Raji (cell line): ENCODE data around the gene SYPL1.

Experiments
- POLR2A ChIP-seq: IDR thresholded peaks from 2 replicates; pipeline ENCODE4 v1.6.1; 2011; ENCODE audit warnings: low read depth, low read length, control low read depth; ENCODE audit not compliant: insufficient read depth

The SYPL1 gene

GRCh38 chr7:106112118-106112971, at the start of gene SYPL1:
Gene SYPL1 (minus strand): TSS chr7:106112312. CDS start chr7:106112208, 104 bp downstream.
- peak; percentile 83 for TF ChIP-seq POLR2A

GRCh38 chr7:106155027-106155426, 42.9 kb upstream of the SYPL1 start:
- TF ChIP-seq POLR2A, result no peak

- no peak for TF ChIP-seq POLR2A
Measured at GRCh38 chr7:106153891-106154449, 41.9 kb upstream of the SYPL1 start.

- TF ChIP-seq POLR2A, result no peak
Measured at GRCh38 chr7:106152313-106152665, 40.2 kb upstream of the SYPL1 start.

DNA sequence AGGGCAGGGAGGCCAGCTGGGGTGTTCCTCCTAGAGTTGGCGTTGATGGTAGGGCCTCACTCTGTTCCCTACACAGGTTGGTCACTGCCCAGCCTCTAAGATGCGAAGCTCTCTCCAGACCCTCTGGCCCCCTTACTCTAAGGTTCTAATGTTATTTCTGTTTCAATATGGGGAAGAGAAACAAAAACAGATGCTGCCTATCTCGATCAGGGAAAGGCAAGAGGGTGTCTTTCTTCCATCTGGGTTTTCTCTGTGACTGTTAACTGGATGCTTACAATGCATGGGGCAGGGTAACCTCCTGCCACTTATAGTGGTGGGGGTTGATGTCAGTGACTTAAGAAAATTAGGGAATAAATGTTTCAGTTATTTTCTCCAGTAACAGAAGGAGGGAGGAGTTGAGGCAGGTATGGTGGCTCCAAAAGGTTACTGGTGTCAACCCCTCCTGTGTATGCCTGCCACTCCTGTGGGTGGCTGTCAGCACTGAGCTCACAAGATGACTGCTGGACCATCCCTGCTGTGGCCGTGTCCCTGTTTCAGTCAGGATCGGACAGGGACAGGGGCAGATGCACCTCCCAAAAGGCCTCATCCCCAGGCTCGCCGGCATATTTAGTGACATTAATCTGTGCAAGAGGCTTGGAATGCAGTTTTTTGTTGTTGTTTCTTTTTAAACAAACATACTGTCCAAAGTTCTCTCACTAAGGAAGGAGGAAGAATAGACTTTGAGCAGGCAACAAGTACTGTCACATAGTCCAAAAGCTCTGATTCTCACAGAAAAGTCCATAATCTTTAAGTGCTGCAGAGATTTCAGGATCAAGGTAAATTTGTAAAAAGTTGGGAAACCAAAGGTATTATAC, 39.6 kb upstream of the SYPL1 start:
- no peak for TF ChIP-seq POLR2A

DNA sequence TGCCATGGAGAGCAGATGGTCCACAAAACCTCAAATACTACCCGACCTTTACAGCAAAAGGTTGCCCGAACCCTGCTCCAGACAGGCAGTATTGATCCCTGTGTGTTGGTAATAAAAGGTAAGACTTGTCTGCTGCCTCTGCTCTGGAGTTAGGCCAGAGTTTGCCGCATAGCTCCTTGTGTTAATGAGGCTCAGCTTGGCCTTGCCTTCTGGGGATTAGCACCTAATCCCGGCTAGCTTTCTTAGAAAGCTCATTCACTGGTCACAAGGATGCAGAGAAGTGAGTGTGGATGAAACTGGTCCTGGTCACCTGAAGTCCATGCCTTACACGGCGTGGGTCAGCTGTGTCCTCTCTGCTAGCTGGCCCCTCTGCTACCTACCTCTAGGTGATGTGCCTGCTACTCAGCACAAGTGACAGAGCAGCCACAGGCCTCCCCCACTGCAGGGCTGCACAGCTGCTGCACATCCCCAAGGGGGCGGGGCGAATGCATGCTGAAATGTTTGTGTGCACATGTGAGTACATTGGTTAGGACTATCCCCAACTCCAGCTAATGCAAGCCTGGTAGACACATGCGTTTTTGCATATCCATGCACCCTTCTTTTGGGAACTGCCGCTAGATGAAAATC, 31.7 kb upstream of the SYPL1 start:
- no peak for TF ChIP-seq POLR2A

DNA sequence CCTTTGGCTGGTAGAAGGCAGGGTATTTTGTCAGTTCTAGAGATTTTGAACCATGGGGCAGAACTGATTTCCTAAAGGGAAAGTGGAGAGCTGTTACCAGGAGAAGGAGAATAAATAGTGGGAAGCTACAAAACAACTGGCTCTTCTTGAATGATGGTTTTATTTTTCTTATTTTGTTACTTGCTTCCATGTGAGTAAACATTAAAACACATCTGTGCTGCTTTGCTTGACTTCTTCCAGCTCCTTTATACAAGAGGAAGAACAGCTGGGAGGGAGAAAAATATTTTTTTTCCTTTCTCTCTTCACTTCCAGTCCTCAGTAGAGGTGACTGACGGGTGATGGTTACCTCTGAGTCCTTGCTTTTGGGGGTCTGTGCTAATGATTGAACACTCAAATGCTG, 30.0 kb upstream of the SYPL1 start:
- TF ChIP-seq POLR2A, result no peak

DNA sequence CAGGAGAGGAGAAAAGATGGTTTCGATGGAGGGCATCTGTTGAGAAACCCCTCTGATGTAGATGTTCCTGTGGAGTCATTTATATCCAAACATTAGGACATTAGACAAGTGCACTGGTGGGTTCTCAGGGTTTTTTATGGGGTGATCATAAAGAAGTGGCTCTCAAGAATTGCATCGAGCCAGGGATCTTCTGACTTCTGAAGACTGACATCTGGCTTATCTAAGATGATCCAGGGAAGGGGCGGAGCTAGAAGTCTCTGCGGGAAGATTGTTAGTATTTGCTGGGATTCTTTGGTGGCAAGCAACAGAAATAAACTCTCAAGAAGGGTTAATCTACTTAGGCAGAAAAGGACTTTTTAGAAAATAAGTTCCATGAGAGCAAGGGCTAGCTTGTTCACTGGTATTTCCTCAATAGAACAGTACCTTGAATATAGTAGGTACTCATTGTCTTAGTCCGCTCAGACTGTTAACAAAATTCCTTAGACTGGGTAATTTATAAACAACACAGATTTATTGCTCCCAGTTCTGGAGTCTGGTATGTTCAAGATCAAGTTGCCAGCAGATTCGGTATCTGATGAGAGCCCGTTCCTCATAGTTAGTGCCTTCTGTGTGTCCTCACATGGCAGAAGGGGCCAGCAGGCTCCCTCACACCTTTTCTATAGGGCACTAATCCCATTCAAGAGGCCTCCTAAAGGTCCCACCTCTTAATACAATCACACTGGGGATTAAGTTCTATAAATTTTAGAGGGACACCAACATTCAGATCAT, 28.5 kb upstream of the SYPL1 start:
- no peak for TF ChIP-seq POLR2A

DNA sequence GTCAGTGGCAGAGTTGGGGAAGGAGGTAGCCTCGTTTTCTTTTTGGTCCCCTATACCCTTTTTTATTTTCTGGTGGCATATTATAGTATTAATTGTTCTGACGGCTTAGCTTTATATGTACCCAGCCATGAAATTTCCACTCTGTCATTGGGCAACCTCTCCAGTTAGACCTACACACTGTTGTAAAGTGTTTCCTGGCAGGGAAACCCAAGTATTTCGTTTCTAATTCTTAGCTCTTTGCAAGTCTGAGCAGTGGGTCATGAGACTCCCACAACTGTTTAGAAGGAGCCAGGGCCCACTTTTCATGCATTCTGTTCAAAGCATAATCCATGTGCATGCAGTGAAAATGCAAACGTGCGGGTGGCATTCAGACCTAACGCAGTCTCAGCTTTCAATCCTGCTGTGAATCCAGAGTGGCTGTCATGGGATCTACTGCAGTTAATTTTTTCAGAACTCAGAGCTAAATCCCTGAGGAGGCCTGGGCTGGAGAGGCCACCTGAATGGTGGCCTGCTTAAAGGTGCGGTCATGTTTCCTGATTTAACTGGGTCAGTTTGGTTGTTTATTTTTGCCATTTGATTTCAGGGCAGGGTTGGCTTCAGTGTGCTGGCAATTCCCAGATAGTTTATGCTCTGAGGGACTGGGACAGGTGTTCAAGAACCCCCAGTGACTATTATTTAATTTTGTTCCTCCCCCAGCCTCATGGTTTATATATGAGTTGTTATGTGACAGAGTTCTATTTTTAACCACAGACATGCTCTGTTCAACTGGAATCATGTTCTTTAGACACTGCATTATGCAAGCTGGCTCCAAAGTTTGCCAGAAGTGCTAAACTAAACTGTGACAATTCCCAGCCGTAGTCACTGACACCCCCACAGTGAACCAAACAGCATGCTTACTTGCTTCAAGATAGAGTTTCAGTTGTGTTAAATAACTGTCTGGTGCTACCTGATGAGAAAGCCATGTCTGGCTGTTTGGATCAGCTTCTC, 27.4 kb upstream of the SYPL1 start:
- no peak for TF ChIP-seq POLR2A

- TF ChIP-seq POLR2A, result no peak
Measured at GRCh38 chr7:106138776-106139175, 26.7 kb upstream of the SYPL1 start.

- no peak for TF ChIP-seq POLR2A
Measured at GRCh38 chr7:106134241-106134640, 22.1 kb upstream of the SYPL1 start.

- TF ChIP-seq POLR2A, result no peak
Measured at GRCh38 chr7:106129291-106129690, 17.2 kb upstream of the SYPL1 start.

- no peak for TF ChIP-seq POLR2A
Measured at GRCh38 chr7:106128836-106129235, 16.7 kb upstream of the SYPL1 start.
